Duodenal mucosa (tissue), 2 donors: ENCODE measurements around the gene CACNA1D.

Experiments
- H3K27ac ChIP-seq: one replicate; pipeline ENCODE4 v1.7.0; 2013; ENCODE audit warnings: low read depth, low read length
- H3K27me3 ChIP-seq, 2 donors: one replicate each; pipeline ENCODE4 v1.7.0; 2013; ENCODE audit warnings: low read length in 2 of 2, control low read depth in 1 of 2; ENCODE audit not compliant: insufficient read depth in 2 of 2, control insufficient read depth in 1 of 2
- H3K36me3 ChIP-seq, 2 donors: one replicate each; pipeline ENCODE4 v1.7.0; 2013; ENCODE audit warnings: low read length in 2 of 2, control low read depth in 1 of 2; ENCODE audit not compliant: insufficient read depth in 2 of 2, control insufficient read depth in 1 of 2
- H3K4me1 ChIP-seq, 2 donors: one replicate each; pipeline ENCODE4 v1.7.0; 2013; ENCODE audit warnings: low read length in 2 of 2, control low read depth in 1 of 2; ENCODE audit not compliant: insufficient read depth in 2 of 2, control insufficient read depth in 1 of 2
- H3K4me3 ChIP-seq, 2 donors: one replicate each; pipeline ENCODE4 v1.7.0; 2013; ENCODE audit warnings: low read length in 2 of 2, low read depth in 1 of 2
- H3K9ac ChIP-seq, 2 donors: one replicate each; pipeline ENCODE4 v1.7.0; 2013; ENCODE audit warnings: low read length in 2 of 2, low read depth in 1 of 2
- H3K9me3 ChIP-seq, 2 donors: one replicate each; pipeline ENCODE4 v1.7.0; 2013; ENCODE audit warnings: low read length in 2 of 2, control low read depth in 1 of 2; ENCODE audit not compliant: control insufficient read depth in 1 of 2

The CACNA1D gene

DNA sequence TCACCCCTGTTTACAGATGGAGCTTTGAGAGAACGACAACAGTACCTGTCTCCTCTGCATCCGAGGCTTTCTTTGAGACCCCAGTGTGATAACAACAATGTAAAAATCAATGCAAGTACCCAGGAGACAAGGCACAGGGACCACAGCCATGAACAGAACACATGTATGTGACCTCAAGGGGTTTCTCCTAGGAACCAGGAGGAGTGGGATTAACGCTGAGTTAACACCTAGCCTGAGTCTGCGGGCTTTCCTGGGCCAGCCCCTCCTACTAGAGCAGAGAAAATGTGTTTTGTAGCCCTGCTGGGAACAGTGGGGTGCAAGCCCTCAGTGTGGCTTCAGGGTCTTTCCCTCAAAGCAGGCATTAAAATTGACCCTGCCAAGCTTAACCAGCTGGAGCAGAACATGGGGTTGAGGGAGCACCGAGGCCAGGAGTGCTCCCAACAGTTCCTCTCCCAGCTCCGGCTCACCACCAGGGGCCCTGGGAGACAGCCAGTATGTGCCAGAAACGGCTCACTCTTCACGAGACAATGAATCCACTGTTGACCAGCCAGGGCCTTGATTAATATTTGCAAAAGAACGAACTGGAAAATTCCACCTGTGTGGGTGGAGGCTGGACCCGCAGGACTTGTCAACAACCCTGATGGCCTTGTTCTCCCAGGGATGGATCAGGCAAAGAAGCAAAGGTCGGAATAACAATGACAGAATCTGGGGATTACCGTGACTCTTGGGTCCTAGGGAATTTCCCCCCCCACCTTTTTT is 348.2 kb downstream of the CACNA1D start:
- peak overlapping the region; percentile 57 for H3K27ac ChIP-seq

DNA sequence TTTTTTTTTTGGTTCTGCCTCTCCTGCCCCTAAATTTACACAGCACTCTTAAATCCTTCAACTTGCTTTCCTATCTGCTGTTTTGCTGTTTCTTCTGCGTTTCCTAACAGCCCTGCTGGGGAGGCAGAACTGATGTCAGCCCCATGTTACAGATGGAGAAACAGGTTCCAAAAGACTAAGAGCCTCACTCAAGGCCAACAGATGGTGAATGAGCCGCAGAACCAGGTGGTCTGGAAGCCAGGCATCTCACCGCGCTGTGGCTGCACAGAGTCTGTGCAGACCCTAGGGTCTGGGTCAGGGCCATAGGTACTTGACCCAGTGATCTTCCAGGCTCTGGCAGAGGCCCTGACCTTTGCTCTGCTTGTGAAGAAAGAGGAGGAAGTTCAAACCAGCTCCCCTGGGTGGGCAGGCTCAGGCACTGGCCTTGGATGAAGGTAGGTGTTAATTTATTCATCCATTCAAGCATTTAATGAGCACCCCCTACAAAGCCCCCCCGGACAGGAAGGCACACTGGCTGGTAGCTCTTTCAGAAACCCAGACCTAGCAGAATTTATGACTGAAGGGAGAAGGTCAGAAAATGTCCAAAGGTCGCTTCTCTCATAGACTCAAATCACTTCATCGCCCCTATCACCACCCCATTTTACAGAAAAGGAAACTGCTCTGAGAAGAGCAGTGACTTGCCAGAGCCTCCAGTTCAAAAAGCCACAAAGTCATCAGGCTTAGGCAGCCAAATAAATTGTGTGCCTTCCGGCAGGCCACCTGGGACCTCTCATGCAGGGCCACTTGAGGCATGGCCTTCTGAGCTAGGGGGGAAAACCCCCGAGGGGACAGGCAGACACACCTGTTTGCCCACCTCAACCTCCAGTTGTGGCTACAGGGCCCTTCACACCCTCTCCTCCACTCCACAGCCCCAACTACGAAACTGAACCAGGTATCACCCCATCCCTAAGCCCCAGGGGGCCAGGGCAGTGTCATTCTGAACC is 349.1 kb downstream of the CACNA1D start:
- peak overlapping the region; percentile 53 to 61 for H3K9ac ChIP-seq
- peak overlapping the region; percentile 82 for H3K27ac ChIP-seq
- H3K27me3 ChIP-seq: peaks cover 0 to 12% of the 10 kb centered on the region in 2 donors
- H3K9me3 ChIP-seq: no peaks in the 10 kb centered on the region
- H3K4me3 ChIP-seq: peak overlapping the region; percentile 43 to 73
- peaks cover 7 to 8% of the 10 kb centered on the region in 2 donors for H3K36me3 ChIP-seq
- peaks cover 38 to 44% of the 10 kb centered on the region in 2 donors for H3K4me1 ChIP-seq

More for the DNA sequence above, 348.2 kb downstream of the CACNA1D start:
- Histone ChIP-seq H3K36me3 (peaks cover 7 to 12% of the 10 kb centered on the region in 2 donors), H3K4me3 (peak overlapping the region in 1 of 2 donors; percentile 34), H3K9ac (peak overlapping the region; percentile 11 to 61), H3K4me1 (peaks cover 38 to 44% of the 10 kb centered on the region in 2 donors), H3K27me3 (peaks cover 0 to 12% of the 10 kb centered on the region in 2 donors), H3K9me3 (no peaks in the 10 kb centered on the region)

DNA sequence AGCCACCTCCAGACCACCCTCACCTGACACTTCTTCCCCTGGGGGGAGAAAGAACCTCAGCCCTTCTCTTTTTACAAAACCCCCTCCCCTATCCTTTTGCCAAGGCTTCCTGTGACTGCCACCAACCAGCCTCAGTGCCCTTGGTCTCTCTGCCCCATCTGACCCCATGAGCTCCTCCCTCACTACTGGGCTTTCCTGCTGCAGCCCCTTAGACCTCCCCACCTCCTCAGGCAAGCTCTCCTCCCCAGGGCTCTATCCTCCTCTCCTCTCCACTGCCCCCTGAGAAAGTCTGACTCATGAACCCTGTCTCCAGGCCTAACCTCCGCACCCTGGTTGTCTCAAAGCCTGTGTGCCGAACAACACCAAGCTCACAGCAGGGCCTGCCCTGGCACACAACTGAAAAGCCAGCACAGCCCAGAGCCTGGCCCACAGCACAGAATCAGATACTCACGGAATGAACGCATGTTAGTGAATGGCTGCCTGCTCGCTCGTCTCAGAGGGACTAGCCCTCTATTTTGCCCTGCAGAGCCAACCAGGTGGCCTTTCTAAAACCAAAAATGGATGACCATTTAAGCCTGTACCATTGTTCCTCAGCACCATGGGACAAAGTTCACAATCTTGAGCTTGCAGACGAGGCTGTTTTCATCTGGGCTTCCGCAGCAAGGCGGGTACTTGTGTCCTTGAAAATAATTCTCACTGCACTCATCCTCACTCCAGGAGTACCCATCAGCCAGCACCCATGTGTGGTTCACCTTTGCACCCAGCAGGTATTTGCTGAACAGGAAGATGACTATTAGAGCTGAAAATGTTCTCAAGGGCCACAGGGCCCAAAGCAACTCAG is 350.1 kb downstream of the CACNA1D start:
- Histone ChIP-seq H3K4me3 (peak overlapping the region; percentile 67 to 73), H3K27me3 (peaks cover 0 to 12% of the 10 kb centered on the region in 2 donors), H3K9me3 (no peaks in the 10 kb centered on the region), H3K27ac (peak overlapping the region; percentile 82), H3K9ac (peak overlapping the region; percentile 53 to 81), H3K36me3 (no peaks in the 10 kb centered on the region), H3K4me1 (peaks cover 38 to 44% of the 10 kb centered on the region in 2 donors)

DNA sequence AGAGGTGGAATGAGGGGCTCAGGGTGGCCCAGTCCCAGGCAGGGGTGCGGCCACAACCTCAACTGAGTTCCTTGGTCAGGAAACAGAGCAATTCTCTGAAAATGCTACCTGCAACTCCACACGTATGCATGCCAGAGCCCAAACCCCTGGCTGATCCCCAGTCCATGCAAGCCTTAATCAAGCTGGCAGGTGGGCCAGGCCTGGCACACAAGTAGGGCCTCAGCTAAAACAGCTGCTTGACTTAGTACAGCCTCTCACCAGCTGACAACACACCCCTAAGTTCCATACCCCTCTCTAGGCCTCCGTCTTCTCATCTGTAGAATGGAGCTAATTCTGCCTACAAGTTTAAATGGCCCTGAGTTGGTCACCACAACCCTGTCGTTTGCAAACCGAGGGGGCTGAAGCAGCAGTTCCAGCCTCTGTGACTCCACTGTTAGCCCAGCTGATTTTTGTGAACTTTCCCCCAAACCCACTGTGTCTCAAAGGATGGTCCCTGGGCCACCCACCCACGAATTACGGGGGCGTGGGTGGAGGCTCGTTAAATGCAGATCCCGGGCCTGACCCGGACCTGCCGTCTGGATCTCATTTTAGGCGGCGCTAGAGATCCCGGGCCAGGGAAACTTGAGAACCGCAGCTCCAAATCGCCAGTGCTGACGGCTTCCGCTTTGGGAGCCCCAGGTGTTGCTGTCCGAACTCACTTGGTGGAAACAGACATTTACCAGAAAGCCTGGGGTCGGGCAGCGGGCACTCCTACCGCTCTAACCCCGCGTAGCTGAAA is 350.9 kb downstream of the CACNA1D start:
- H3K4me1 ChIP-seq: peaks cover 38 to 44% of the 10 kb centered on the region in 2 donors
- no peaks in the 10 kb centered on the region for H3K9me3 ChIP-seq
- peak overlapping the region; percentile 67 to 73 for H3K4me3 ChIP-seq
- H3K9ac ChIP-seq: peak overlapping the region; percentile 52 to 81
- H3K27ac ChIP-seq: peak overlapping the region; percentile 76
- H3K36me3 ChIP-seq: peaks cover 0 to 4% of the 10 kb centered on the region in 2 donors
- peaks cover 0 to 12% of the 10 kb centered on the region in 2 donors for H3K27me3 ChIP-seq

DNA sequence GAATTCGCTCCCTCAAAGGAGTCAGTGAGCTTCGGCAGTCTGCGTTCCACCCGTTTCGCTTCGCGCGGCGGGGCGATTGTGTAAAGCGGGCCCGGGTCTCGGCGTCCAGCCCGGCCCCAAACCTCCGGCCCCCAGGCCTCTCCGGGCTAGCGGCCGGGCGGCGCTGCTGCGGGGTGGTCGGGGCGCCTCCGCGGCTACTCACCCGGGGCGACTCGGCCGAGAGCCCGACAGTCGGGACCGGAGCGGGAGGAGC is 351.4 kb downstream of the CACNA1D start:
- H3K27ac ChIP-seq: peak overlapping the region; percentile 76
- H3K9ac ChIP-seq: peak overlapping the region; percentile 52 to 81
- H3K4me1 ChIP-seq: peaks cover 38 to 44% of the 10 kb centered on the region in 2 donors

DNA sequence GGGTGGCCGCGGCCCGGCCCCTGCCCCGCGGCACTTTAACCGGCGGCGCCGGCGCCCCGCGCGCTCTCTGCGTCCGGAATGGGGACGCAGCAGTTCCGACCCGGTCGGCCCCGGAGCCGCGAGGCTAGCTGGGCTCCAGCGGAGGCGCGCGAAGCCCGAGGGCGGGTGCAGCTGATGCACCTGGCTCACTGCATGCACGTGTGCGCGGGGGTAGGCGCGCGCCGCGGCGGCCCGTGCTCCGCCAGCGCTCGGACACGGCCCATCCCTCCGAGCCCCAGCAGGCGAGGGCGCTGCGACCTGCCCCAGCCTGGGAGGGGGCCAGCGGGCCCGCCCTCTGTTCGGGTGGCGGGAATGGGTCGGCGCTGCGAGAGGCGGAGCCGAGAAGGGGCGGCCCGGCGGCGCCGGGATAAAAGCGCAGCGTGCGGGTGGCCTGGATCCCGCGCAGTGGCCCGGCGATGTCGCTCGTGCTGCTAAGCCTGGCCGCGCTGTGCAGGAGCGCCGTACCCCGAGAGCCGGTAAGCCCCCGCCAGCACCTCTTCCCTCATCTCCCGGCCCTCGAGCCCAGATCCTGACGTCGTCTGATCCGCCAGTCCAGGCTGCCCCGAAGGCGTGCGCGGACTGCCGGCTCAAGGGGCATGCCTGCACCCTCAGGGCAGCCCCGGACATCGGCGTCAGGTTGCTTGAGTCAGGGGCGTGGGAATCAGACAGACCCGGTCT is 351.9 kb downstream of the CACNA1D start, which contains the start of the genes CHDH and IL17RB:
TSS of gene CHDH (minus strand) at position 286 of the 717 bp plus-strand sequence. CDS start 22,411 bp downstream, outside the sequence.
TSS of gene IL17RB (plus strand) at position 435 of the 717 bp plus-strand sequence. CDS start at position 456, 21 bp downstream.
- peaks cover 0 to 12% of the 10 kb centered on the region in 2 donors for H3K27me3 ChIP-seq
- H3K4me1 ChIP-seq: peaks cover 38 to 41% of the 10 kb centered on the region in 2 donors
- H3K27ac ChIP-seq: peak within 1 kb of the TSS; percentile 76
- peak within 1 kb of the TSS; percentile 67 to 73 for H3K4me3 ChIP-seq
- peak within 1 kb of the TSS; percentile 52 to 81 for H3K9ac ChIP-seq
- peaks cover 0 to 4% of the 10 kb centered on the region in 2 donors for H3K36me3 ChIP-seq
- no peaks in the 10 kb centered on the region for H3K9me3 ChIP-seq

More for the DNA sequence above, 351.4 kb downstream of the CACNA1D start:
- Histone ChIP-seq H3K9me3 (no peaks in the 10 kb centered on the region), H3K4me3 (peak overlapping the region; percentile 67 to 73), H3K27me3 (peaks cover 0 to 12% of the 10 kb centered on the region in 2 donors), H3K36me3 (peaks cover 0 to 4% of the 10 kb centered on the region in 2 donors)

DNA sequence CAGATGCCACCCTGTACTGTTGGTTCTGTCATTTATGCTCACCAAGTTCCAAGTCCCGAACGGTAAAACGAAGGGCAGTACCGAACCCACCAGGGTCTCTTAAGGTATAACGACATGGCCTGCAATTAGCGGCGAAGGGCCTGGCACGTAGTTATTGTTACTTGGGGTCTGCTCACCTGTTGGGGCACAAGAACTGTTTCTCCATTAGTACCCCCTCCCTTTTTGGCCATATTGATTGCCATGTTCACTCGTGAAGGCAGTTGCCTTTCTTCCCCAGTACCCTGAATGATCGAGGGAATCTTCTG is 352.4 kb downstream of the CACNA1D start:
- Histone ChIP-seq H3K27ac (no peak overlapping the region), H3K9ac (peak overlapping the region; percentile 18 to 81), H3K9me3 (no peaks in the 10 kb centered on the region), H3K4me1 (peaks cover 38 to 40% of the 10 kb centered on the region in 2 donors), H3K27me3 (peaks cover 0 to 12% of the 10 kb centered on the region in 2 donors), H3K36me3 (peaks cover 0 to 4% of the 10 kb centered on the region in 2 donors), H3K4me3 (peak overlapping the region; percentile 67 to 73)

DNA sequence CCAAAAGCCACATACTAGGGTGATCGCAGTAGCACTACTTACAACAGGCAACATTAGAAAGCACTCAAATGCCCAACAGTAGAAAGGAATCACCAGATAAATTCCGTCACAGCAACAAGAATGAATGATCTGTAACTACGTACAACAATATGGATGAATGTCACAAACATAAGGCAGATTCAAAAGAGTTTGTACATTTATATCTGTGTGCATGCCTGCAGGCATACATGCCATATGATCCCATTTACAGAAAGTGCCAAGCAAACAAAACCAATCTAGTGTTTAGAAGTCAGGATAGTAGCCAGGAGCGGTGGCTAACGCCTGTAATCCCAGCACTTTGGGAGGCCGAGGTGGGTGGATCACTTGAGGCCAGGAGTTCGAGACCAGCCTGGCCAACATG is 355.5 kb downstream of the CACNA1D start:
- H3K9me3 ChIP-seq: no peaks in the 10 kb centered on the region
- no peak overlapping the region for H3K27ac ChIP-seq
- H3K4me3 ChIP-seq: no peak overlapping the region
- H3K36me3 ChIP-seq: peaks cover 0 to 4% of the 10 kb centered on the region in 2 donors
- H3K27me3 ChIP-seq: peaks cover 0 to 12% of the 10 kb centered on the region in 2 donors
- H3K4me1 ChIP-seq: peaks cover 12 to 13% of the 10 kb centered on the region in 2 donors
- H3K9ac ChIP-seq: no peak overlapping the region
